ENCODE measurements around the gene MIDN.

DNA sequence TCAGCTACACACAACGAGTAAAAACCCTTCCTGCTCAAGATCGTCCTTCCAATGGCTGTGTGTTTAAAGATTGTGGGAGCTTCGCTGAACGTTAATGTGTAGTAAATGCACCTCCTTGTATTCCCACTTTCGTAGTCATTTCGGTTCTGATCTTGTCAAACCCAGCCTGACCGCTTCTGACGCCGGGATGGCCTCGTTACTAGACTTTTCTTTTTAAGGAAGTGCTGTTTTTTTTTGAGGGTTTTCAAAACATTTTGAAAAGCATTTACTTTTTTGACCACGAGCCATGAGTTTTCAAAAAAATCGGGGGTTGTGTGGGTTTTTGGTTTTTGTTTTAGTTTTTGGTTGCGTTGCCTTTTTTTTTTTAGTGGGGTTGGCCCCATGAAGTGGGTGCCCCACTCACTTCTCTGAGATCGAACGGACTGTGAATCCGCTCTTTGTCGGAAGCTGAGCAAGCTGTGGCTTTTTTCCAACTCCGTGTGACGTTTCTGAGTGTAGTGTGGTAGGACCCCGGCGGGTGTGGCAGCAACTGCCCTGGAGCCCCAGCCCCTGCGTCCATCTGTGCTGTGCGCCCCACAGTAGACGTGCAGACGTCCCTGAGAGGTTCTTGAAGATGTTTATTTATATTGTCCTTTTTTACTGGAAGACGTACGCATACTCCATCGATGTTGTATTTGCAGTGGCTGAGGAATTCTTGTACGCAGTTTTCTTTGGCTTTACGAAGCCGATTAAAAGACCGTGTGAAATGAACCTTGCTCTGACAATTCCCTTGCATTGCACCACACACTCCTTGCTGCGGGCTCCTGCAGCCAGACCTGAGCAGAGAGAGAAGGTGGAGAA lies 24.3 kb downstream of the MIDN start:
- TF ChIP-seq, protein P1, sequence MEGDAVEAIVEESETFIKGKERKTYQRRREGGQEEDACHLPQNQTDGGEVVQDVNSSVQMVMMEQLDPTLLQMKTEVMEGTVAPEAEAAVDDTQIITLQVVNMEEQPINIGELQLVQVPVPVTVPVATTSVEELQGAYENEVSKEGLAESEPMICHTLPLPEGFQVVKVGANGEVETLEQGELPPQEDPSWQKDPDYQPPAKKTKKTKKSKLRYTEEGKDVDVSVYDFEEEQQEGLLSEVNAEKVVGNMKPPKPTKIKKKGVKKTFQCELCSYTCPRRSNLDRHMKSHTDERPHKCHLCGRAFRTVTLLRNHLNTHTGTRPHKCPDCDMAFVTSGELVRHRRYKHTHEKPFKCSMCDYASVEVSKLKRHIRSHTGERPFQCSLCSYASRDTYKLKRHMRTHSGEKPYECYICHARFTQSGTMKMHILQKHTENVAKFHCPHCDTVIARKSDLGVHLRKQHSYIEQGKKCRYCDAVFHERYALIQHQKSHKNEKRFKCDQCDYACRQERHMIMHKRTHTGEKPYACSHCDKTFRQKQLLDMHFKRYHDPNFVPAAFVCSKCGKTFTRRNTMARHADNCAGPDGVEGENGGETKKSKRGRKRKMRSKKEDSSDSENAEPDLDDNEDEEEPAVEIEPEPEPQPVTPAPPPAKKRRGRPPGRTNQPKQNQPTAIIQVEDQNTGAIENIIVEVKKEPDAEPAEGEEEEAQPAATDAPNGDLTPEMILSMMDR (IDR thresholded peaks at IDR 0.05) = no peak
- no peak for TF ChIP-seq POLR2AphosphoS5 (IDR thresholded peaks at IDR 0.05; ENCODE audit: low read depth, low read length)
- TF ChIP-seq SIN3A (IDR thresholded peaks at IDR 0.05; ENCODE audit: borderline replicate concordance, insufficient read depth, low read depth, low read length) = no peak
- TF ChIP-seq, protein P2, sequence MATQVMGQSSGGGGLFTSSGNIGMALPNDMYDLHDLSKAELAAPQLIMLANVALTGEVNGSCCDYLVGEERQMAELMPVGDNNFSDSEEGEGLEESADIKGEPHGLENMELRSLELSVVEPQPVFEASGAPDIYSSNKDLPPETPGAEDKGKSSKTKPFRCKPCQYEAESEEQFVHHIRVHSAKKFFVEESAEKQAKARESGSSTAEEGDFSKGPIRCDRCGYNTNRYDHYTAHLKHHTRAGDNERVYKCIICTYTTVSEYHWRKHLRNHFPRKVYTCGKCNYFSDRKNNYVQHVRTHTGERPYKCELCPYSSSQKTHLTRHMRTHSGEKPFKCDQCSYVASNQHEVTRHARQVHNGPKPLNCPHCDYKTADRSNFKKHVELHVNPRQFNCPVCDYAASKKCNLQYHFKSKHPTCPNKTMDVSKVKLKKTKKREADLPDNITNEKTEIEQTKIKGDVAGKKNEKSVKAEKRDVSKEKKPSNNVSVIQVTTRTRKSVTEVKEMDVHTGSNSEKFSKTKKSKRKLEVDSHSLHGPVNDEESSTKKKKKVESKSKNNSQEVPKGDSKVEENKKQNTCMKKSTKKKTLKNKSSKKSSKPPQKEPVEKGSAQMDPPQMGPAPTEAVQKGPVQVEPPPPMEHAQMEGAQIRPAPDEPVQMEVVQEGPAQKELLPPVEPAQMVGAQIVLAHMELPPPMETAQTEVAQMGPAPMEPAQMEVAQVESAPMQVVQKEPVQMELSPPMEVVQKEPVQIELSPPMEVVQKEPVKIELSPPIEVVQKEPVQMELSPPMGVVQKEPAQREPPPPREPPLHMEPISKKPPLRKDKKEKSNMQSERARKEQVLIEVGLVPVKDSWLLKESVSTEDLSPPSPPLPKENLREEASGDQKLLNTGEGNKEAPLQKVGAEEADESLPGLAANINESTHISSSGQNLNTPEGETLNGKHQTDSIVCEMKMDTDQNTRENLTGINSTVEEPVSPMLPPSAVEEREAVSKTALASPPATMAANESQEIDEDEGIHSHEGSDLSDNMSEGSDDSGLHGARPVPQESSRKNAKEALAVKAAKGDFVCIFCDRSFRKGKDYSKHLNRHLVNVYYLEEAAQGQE (IDR thresholded peaks at IDR 0.05; ENCODE audit: insufficient read depth in 1 of 2, low read depth in 2 of 2, low read length in 1 of 2) = no peak

All from Panc1 (cell line).